Activated CD4-positive, alpha-beta T cell treated with anti-CD3 and anti-CD28 coated beads for 48 hours (primary cell): ENCODE data around the gene ACSF3.

Source experiments
- DNase-seq: peaks from one replicate; pipeline ENCODE4 v3.0.0-alpha.2; 2020

The ACSF3 gene

DNA sequence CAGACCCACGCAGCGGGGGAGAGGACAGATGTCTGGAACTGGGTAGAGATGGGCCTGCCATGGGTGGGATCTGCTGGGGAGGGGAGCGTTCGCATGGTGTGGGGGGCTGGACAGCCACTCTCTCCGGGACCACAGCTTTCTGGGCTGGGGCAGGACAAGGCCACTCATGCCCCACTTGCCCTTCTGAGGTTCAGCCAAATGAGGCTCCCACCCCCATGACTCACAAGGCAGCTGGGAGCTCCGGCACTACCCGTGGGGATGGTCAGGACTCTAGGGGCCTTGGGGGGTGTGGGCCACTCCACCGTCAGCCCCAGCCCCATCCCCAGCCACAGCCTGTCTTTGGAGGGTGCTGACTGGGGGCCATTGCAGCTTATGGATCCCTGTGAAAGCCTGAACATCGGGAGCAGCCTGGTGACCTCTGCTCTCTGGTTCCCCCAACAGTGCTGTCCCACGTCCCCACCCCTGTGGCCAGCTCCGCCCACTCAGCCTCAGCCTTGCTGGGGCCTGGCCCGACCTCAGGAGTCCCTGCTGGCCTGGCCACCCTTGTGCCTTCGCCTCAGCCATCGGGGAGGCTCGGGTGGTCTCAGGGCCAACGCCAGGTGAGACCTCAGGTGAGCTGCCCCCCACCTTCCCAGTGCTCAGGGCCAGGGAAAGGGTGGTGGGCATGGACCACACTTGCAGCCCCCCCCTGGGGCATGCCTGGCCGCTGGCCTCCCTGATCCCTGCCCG, 73.2 kb downstream of the ACSF3 start:
- DNase-seq, result no peak

- peak; percentile 94 for DNase-seq
Observed at GRCh38 chr16:89167425-89167941, 73.8 kb downstream of the ACSF3 start.

DNA sequence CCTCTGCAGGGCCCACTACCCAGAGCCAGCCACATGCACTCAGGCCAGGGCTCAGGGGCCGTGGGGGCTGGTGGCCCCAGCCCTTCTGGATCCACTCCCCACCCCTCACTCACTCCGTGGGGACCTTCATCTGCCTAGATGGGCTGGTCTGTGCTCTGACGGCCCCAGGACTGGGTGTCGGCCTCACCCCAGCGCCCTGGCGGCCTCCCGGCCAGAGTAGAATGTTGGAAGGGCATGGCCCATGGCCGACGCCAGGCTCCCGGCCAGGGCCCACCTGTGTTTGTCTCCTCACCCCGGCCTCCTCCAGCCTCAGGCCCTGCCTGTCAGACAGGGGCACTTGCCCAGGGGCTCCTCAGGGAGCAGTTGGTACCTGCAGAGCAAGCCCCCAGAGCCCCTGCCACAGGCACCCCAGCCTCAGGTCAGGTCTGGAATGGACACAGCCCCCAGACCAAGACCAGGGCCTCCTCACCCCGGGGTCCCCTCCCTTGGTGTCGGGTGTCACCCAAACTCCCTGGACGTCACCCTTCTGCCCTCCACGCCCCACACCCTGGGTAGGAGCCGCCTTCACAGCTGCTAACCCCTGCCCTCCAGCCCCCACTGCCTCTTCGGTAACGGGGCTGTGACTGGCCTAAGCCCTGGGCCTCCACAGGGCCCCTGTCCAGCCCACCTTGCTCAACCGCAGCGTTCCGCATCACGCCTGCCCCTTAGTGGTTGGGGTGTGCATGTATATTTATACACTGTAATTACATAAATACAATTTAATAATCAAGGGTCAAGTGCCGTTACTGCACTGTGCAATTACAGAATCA, 74.9 kb downstream of the ACSF3 start:
- DNase-seq, result no peak

- no peak for DNase-seq
Observed at GRCh38 chr16:89169778-89170177, 76.1 kb downstream of the ACSF3 start.

DNA sequence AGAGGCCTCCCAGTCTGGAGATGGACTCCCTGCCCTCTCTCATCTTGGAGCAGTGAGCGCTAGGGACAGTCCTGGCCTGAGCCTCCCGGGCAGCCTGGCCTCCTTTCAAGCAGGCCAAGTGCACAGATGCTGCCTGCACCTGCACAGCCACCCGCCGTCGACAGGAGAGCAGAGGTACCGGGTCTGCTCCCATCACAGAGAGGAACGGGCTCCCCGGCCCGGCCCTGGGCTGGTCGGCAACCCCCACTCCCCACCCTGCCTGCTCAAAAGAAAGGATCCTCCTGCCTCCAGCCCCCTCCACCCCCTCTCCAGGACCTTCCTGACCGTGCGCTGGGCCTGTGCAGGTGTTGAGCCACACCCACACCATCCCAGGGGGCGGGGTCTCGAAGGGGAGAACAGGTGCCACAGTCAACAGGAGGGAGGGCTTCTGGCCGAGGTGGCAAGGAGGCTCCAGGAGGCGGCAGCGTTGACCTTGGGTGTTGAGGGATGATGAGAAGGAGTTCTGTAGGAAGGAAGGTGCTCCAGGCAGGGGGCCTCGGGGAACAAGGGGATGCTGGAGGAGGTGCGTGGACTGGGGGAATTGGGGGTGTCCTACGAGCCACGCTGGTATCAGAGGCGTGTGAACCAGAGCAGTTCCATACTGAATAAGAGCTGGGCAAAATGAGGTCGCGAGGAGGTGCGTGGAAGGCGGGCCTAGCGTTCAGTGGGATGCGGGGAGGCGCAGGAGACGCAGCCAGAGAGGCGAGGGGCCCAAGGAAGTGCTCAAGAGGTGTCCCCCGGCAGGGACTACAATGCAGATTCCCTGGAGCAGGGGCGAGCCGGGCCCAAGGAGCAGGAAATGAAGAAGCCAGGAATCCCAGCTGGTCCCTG, 76.9 kb downstream of the ACSF3 start:
- peak; percentile 49 for DNase-seq

- DNase-seq, result peak; percentile 98
Observed at GRCh38 chr16:89171216-89172170, 77.8 kb downstream of the ACSF3 start, which contains the start of gene CDH15. CDH15 (plus strand) TSS chr16:89171748; CDS start chr16:89171832, 84 bp downstream.

- no peak for DNase-seq
Observed at GRCh38 chr16:89172171-89172527, 78.5 kb downstream of the ACSF3 start.

DNA sequence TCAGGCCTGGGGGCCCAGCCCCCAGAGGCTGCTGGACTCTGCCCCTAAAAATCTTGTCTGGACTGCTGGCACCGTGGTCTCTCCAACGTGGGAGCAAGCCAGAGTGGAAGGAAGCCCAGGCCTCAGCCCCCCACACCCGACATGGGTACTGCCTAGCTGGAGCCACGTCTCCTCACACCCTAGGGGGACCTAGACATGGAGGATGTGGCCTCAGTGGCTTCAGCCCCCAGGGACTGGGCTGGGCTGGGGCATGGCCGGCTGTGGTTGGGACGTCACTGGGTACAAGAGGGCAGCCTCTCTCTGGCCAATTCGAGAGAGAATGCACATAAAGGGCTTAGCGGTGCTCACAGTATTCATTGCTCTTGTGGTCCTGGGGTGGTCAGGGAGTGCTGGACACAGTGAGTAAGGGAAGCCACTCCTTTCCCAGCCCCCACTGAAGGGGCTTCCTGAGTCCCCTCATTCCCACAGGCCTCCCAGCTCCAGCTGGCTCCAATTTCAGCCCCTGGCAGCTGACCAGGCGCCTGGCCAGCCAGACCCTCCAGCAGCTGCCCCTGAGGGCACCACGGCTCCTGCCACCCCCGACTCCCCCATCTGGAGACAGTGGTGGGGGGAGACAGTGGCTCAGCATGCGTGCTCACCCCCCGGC, 79.0 kb downstream of the ACSF3 start:
- DNase-seq, result no peak

GRCh38 chr16:89173174-89173921, 79.7 kb downstream of the ACSF3 start:
- no peak for DNase-seq

DNA sequence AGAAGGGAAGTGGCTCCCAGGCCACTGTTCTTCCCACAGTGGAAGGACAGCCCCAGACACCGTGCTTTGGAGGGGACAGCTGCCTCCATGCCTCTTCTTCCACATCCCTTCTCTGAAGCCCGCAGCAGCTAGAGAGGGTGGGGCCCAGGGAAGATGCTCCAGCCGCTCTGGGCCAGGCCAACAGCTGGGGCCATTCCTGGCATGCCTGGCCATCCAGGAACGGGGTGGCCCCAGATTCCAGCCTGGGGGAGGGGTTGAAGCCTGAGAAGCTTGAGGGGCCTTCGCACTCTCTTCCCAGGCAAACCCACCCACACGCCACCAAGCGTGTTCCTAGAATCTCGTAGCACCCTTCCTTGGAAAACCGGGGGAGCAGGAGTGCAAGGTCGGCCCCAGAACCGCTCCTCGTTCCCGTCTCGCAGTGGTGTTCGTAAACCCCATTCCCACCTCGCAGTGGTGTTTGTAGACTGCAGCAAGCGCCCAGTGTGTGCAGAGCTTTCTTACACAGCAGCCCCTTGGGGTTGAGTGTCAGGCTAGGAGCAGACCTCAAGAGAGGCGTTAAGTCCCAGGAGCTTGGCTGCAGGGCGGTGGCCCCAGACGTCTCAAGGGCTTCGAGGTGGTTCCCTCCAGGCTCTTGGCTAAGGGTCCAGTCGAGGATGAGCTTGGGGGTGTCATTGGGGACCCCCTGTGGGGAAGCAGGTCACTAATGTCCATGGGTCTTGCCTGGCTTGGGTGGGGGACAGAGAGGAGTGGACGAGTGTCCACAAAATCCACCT, 80.6 kb downstream of the ACSF3 start:
- DNase-seq, result no peak

GRCh38 chr16:89174877-89175276, 81.2 kb downstream of the ACSF3 start:
- DNase-seq, result no peak

GRCh38 chr16:89175280-89176146, 81.9 kb downstream of the ACSF3 start:
- no peak for DNase-seq

DNA sequence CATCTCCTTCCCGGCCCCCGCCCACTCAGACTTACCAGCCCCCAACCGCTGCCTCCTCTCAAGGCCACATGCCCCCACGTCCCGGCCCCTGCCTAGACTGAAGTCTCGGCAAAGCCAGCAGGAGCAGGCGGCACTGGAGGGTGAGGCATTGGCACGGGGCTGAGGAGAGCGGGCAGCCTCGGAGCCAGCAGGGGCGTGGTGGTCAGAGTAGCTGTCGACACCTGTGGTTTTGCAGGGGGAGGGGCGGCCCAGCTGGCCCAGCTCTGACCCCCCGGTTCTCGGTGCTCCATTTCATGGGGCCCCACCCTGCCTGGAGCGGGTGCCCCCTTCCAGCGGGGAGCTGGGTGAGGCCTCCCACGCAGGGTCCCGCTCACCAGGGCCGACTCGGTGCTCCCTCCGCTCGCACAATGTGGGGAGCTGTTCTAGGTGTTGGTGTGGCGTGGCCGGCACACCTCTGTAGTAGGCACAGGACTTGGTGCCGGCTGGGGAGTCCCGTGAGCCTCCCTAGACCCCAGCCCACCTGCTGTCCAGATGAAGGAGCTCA, 82.6 kb downstream of the ACSF3 start:
- DNase-seq, result no peak

DNA sequence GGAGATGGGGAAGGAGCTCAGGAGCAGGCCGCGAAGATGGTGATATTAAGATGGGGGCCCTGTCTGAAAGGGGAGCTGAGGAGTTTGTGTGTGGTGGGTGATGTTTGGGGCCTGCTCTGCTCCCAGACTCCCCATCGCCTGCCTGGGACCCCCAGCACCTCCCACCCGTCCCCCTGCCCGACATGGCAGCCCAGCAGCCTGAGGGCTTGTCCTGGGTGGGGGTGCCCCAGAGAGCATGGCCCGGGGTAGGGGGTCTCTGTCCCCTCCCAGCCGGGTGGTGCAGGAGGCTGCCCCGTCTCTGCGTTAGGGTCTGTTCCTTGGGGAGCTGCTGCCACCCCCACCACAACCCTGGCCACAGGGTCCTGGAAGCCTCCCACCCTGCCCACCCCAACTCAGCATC, 83.1 kb downstream of the ACSF3 start:
- no peak for DNase-seq

- no peak for DNase-seq
Observed at GRCh38 chr16:89177501-89177900, 83.8 kb downstream of the ACSF3 start.

GRCh38 chr16:89178453-89179147, 84.9 kb downstream of the ACSF3 start:
- DNase-seq, result no peak

DNA sequence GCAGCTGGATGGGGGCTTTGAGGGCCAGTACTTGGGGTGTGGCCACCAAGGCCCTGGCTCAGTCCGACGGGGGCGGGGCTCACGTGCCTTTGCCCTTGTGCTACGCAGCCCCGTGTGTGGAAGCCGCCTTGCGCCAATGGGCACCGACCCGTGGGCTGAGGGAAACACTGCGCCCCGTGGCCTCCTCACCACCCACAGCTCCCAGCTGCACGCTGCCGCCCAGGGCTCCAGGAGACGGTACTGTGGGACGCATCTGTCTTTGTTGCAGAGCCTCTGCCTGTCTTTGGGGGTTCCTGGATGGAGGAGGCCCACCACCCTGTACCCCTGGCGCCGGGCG, 85.5 kb downstream of the ACSF3 start:
- DNase-seq, result no peak
